ENCODE results near the gene RNF212B.

DNA sequence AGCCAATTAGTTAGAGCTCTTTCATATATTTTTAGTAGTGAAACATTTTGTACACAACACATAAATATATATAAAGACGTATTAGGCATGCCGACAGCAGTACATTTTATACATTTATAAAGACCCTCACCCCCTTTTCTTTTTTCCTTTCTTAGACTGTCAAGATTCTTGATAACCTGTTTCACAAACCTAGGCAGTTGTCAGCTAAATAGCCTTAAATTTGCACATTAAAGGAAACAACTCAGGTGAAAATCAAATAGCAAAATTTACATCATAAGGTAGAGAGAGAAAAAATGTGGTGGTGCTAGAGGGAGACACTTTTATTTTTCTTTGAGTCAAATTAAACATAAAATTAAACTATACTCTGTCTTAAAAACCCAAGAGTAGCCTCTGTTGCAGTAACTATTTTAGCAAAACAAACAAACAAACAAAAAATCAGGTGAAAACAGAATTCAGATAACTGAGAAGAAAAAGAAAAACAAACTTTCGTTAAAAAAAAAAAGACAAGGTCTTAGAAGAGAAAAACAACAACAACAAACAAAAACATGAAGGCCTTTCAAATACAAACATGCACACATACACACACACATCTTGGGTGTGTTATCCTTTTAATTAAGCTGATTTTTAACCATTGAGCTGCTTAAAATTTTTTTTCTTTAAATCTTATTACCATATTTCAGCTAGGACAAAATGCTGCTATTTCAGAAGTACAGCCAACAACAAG, 31.2 kb upstream of the RNF212B start:
- TF ChIP-seq CTCF (IDR thresholded peaks at IDR 0.05), result no peak
- TF ChIP-seq REST (IDR thresholded peaks at IDR 0.05; ENCODE audit: insufficient read depth in 1 of 2, low read depth in 2 of 2, low read length in 1 of 2), result no peak
- no peak for TF ChIP-seq POLR2AphosphoS5 (IDR thresholded peaks at IDR 0.05; ENCODE audit: low read depth, low read length)
- no peak for TF ChIP-seq SIN3A (IDR thresholded peaks at IDR 0.05; ENCODE audit: borderline replicate concordance, insufficient read depth, low read depth, low read length)

Data from Panc1 (cell line).